Mucosa of rectum (tissue), 2 donors: ENCODE results near the gene CROCC2.

ENCODE experiments used
- H3K27ac ChIP-seq, 2 donors: one replicate each; pipeline ENCODE4 v1.7.0; 2013; ENCODE audit warnings: inconsistent platforms in 2 of 2, low read depth in 2 of 2, low read length in 2 of 2
- H3K27me3 ChIP-seq, 2 donors: one replicate each; pipeline ENCODE4 v1.7.0; 2013; ENCODE audit warnings: low read length in 2 of 2; ENCODE audit not compliant: control insufficient read depth in 2 of 2, insufficient read depth in 2 of 2
- H3K36me3 ChIP-seq, 2 donors: one replicate each; pipeline ENCODE4 v1.7.0; 2013; ENCODE audit warnings: low read length in 2 of 2; ENCODE audit not compliant: control insufficient read depth in 2 of 2, insufficient read depth in 2 of 2
- H3K4me1 ChIP-seq, 2 donors: one replicate each; pipeline ENCODE4 v1.7.0; 2013; ENCODE audit warnings: low read length in 2 of 2, mild to moderate bottlenecking in 1 of 2; ENCODE audit not compliant: control insufficient read depth in 2 of 2, insufficient read depth in 2 of 2
- H3K4me3 ChIP-seq, 2 donors: one replicate each; pipeline ENCODE4 v1.7.0; 2013; ENCODE audit warnings: low read length in 2 of 2
- H3K9ac ChIP-seq, 2 donors: one replicate each; pipeline ENCODE4 v1.7.0; 2013; ENCODE audit warnings: low read length in 2 of 2, low read depth in 1 of 2, mild to moderate bottlenecking in 1 of 2
- H3K9me3 ChIP-seq, 2 donors: one replicate each; pipeline ENCODE4 v1.7.0; 2013; ENCODE audit warnings: low read length in 2 of 2; ENCODE audit not compliant: control insufficient read depth in 2 of 2
- donor health status: healthy.
- donor health status: Normal muscosa, but diverticular disease.

Gene CROCC2

GRCh38 chr2:240918258-240919091, 12.3 kb downstream of the CROCC2 start:
- peaks cover 5 to 6% of the 10 kb centered on the region in 2 donors for H3K27me3 ChIP-seq
- H3K27ac ChIP-seq, result no peak overlapping the region
- no peaks in the 10 kb centered on the region for H3K9me3 ChIP-seq
- H3K4me1 ChIP-seq, result peaks cover 0 to 2% of the 10 kb centered on the region in 2 donors
- no peak overlapping the region for H3K9ac ChIP-seq
- no peak overlapping the region for H3K4me3 ChIP-seq
- H3K36me3 ChIP-seq, result no peaks in the 10 kb centered on the region

- no peak overlapping the region for H3K27ac ChIP-seq
- H3K9me3 ChIP-seq, result no peaks in the 10 kb centered on the region
Observed at GRCh38 chr2:240919161-240919781, 13.1 kb downstream of the CROCC2 start.

GRCh38 chr2:240919786-240920782, 13.9 kb downstream of the CROCC2 start:
- no peak overlapping the region for H3K9ac ChIP-seq
- no peak overlapping the region for H3K27ac ChIP-seq
- peaks cover 1 to 3% of the 10 kb centered on the region in 2 donors for H3K27me3 ChIP-seq
- no peaks in the 10 kb centered on the region for H3K9me3 ChIP-seq
- H3K36me3 ChIP-seq, result no peaks in the 10 kb centered on the region
- peaks cover 0 to 2% of the 10 kb centered on the region in 2 donors for H3K4me1 ChIP-seq
- no peak overlapping the region for H3K4me3 ChIP-seq

More at GRCh38 chr2:240919161-240919781, 13.1 kb downstream of the CROCC2 start:
- Histone ChIP-seq H3K9ac (no peak overlapping the region), H3K27me3 (peaks cover 5 to 6% of the 10 kb centered on the region in 2 donors), H3K4me1 (peaks cover 0 to 2% of the 10 kb centered on the region in 2 donors), H3K4me3 (no peak overlapping the region), H3K36me3 (no peaks in the 10 kb centered on the region)

GRCh38 chr2:240920783-240921231, 14.7 kb downstream of the CROCC2 start:
- Histone ChIP-seq H3K27me3 (no peaks in the 10 kb centered on the region), H3K4me3 (no peak overlapping the region), H3K27ac (peak overlapping the region; percentile 7 to 38), H3K9ac (no peak overlapping the region), H3K36me3 (no peaks in the 10 kb centered on the region), H3K4me1 (peaks cover 0 to 2% of the 10 kb centered on the region in 2 donors), H3K9me3 (no peaks in the 10 kb centered on the region)

GRCh38 chr2:240921311-240921994, 15.3 kb downstream of the CROCC2 start:
- Histone ChIP-seq H3K9ac (no peak overlapping the region), H3K4me3 (no peak overlapping the region), H3K27ac (peak overlapping the region; percentile 7 to 38), H3K27me3 (no peaks in the 10 kb centered on the region), H3K9me3 (no peaks in the 10 kb centered on the region), H3K4me1 (peaks cover 0 to 2% of the 10 kb centered on the region in 2 donors), H3K36me3 (no peaks in the 10 kb centered on the region)

- no peaks in the 10 kb centered on the region for H3K27me3 ChIP-seq
- H3K9ac ChIP-seq, result no peak overlapping the region
- H3K4me1 ChIP-seq, result peaks cover 0 to 2% of the 10 kb centered on the region in 2 donors
- no peak overlapping the region for H3K27ac ChIP-seq
- H3K9me3 ChIP-seq, result no peaks in the 10 kb centered on the region
- H3K4me3 ChIP-seq, result no peak overlapping the region
- no peaks in the 10 kb centered on the region for H3K36me3 ChIP-seq
Observed at GRCh38 chr2:240921995-240922244, 15.8 kb downstream of the CROCC2 start.

- H3K27me3 ChIP-seq, result no peaks in the 10 kb centered on the region
- no peaks in the 10 kb centered on the region for H3K9me3 ChIP-seq
- no peaks in the 10 kb centered on the region for H3K36me3 ChIP-seq
- H3K4me1 ChIP-seq, result peaks cover 0 to 2% of the 10 kb centered on the region in 2 donors
- no peak overlapping the region for H3K4me3 ChIP-seq
- no peak overlapping the region for H3K9ac ChIP-seq
- H3K27ac ChIP-seq, result no peak overlapping the region
Observed at GRCh38 chr2:240922245-240922981, 16.3 kb downstream of the CROCC2 start.

- H3K36me3 ChIP-seq, result no peaks in the 10 kb centered on the region
- H3K9me3 ChIP-seq, result no peaks in the 10 kb centered on the region
- no peak overlapping the region for H3K27ac ChIP-seq
- H3K4me1 ChIP-seq, result peaks cover 0 to 2% of the 10 kb centered on the region in 2 donors
- H3K27me3 ChIP-seq, result no peaks in the 10 kb centered on the region
- H3K4me3 ChIP-seq, result no peak overlapping the region
- H3K9ac ChIP-seq, result no peak overlapping the region
Observed at GRCh38 chr2:240922982-240923537, 16.9 kb downstream of the CROCC2 start.

GRCh38 chr2:240925191-240925567, 19.0 kb downstream of the CROCC2 start:
- no peaks in the 10 kb centered on the region for H3K9me3 ChIP-seq
- no peak overlapping the region for H3K4me3 ChIP-seq
- no peak overlapping the region for H3K27ac ChIP-seq
- H3K27me3 ChIP-seq, result no peaks in the 10 kb centered on the region
- H3K4me1 ChIP-seq, result peaks cover 0 to 2% of the 10 kb centered on the region in 2 donors
- no peaks in the 10 kb centered on the region for H3K36me3 ChIP-seq
- H3K9ac ChIP-seq, result no peak overlapping the region
